A549 (cell line): ENCODE data around the gene TCF7L2.

ENCODE experiments used
- CEBPB ChIP-seq, 2 experiments: fragments of >200 bp in 1 of 2; sonication (Bioruptor Twin) in 1 of 2; formaldehyde crosslinking in 1 of 2; IDR thresholded peaks; 2 replicates each; pipeline ENCODE4 v1.6.1; 2012 to 2016
- CHD2 ChIP-seq: fragments of 150-350 bp; IDR thresholded peaks from 2 replicates; pipeline ENCODE4 v1.6.1; 2014; ENCODE audit warnings: low read length; ENCODE audit not compliant: partially characterized antibody
- EHMT2 ChIP-seq: fragments of 200-600 bp; sonication (generic); IDR thresholded peaks from 2 replicates; pipeline ENCODE4 v1.6.1; 2016; ENCODE audit warnings: antibody characterized with exemption, low read depth, mild to moderate bottlenecking, moderate library complexity
- EP300 ChIP-seq, 2 experiments: fragments of >200 bp; sonication (Bioruptor Twin); formaldehyde crosslinking; IDR thresholded peaks; 2 replicates in 1 of 2; 3 replicates in 1 of 2; pipeline ENCODE4 v1.6.1; 2016 to 2017
- MYC ChIP-seq: IDR thresholded peaks from 2 replicates; pipeline ENCODE4 v1.6.1; 2012; ENCODE audit warnings: mild to moderate bottlenecking, inconsistent platforms, low read length, improper control_type of control experiment, borderline replicate concordance
- NPAS2 ChIP-seq: fragments of 250-450 bp; sonication (Bioruptor Pico); IDR thresholded peaks from 2 replicates; pipeline ENCODE4 v1.8.0; 2022; ENCODE audit warnings: mild to moderate bottlenecking, moderate library complexity, borderline replicate concordance
- NR3C1 ChIP-seq: fragments of >200 bp; sonication (Bioruptor Twin); formaldehyde crosslinking; IDR thresholded peaks from 3 replicates; pipeline ENCODE4 v1.6.1; 2017
- POLR2A ChIP-seq: IDR thresholded peaks from 2 replicates; pipeline ENCODE4 v1.6.1; 2012; ENCODE audit warnings: mild to moderate bottlenecking, low read length
- RAD21 ChIP-seq, 2 experiments: fragments of >200 bp in 1 of 2; sonication (Bioruptor Twin) in 1 of 2; formaldehyde crosslinking in 1 of 2; IDR thresholded peaks in 1 of 2; conservative IDR thresholded peaks in 1 of 2; 2 replicates in 1 of 2; 3 replicates in 1 of 2; pipeline ENCODE4 v1.6.1; 2012 to 2018; ENCODE audit warnings: inconsistent platforms in 1 of 2
- RFX5 ChIP-seq: fragments of 450-650 bp; IDR thresholded peaks from 2 replicates; pipeline ENCODE4 v1.7.1; 2014; ENCODE audit warnings: antibody characterized with exemption, mild to moderate bottlenecking, moderate library complexity
- TF ChIP-seq, protein P1 (sequence below): fragments of >200 bp; sonication (Bioruptor Twin); formaldehyde crosslinking; IDR thresholded peaks from 3 replicates; pipeline ENCODE4 v1.5.1; 2016

DNA sequence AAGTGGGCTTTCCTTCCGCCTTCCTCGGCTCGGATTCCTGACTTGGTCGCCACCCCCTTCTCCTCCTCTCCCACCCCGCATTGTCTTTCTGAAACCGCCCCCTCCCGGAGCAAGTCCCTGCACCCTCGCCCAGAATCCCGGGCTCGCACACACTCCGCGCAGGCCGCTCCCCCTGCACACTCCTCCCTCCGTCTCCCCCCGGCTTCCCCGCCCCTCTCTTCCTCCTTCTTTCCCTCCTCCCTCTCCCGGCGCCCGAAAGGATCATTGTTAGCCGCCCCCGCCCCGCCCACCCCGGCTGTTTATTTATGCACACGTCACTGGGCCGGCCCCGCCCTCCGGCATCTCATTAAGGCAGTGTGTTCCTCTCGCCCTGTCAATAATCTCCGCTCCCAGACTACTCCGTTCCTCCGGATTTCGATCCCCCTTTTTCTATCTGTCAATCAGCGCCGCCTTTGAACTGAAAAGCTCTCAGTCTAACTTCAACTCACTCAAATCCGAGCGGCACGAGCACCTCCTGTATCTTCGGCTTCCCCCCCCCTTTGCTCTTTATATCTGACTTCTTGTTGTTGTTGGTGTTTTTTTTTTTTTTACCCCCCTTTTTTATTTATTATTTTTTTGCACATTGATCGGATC is at the start of gene TCF7L2:
- TF ChIP-seq MYC: no peak
- TF ChIP-seq, protein P1, sequence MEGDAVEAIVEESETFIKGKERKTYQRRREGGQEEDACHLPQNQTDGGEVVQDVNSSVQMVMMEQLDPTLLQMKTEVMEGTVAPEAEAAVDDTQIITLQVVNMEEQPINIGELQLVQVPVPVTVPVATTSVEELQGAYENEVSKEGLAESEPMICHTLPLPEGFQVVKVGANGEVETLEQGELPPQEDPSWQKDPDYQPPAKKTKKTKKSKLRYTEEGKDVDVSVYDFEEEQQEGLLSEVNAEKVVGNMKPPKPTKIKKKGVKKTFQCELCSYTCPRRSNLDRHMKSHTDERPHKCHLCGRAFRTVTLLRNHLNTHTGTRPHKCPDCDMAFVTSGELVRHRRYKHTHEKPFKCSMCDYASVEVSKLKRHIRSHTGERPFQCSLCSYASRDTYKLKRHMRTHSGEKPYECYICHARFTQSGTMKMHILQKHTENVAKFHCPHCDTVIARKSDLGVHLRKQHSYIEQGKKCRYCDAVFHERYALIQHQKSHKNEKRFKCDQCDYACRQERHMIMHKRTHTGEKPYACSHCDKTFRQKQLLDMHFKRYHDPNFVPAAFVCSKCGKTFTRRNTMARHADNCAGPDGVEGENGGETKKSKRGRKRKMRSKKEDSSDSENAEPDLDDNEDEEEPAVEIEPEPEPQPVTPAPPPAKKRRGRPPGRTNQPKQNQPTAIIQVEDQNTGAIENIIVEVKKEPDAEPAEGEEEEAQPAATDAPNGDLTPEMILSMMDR: no peak
- TF ChIP-seq RFX5: no peak
- no peak for TF ChIP-seq NPAS2
- no peak for TF ChIP-seq POLR2A
- TF ChIP-seq RAD21 (conservative IDR thresholded peaks at IDR 0.05 in 1 of 2, IDR thresholded peaks at IDR 0.05 in 1 of 2): peak; percentile 13 to 48; a peak in 4 of 5 replicates
- no peak for TF ChIP-seq CHD2
- no peak for TF ChIP-seq CEBPB (IDR thresholded peaks at IDR 0.05)
- no peak for TF ChIP-seq EHMT2
- TF ChIP-seq EP300 (IDR thresholded peaks at IDR 0.05): no peak
- no peak for TF ChIP-seq NR3C1
